Testis (tissue), 3 donors: Measurements from ENCODE around the gene KCNJ4. TPM values are rescaled to one million over a fixed set of nuclear protein-coding genes. Genes with fewer than 3 reads are reported as not detected.

Source experiments
- DNase-seq: peaks from one replicate; pipeline ENCODE4 v3.0.0-alpha.2; 2019
- H3K27ac ChIP-seq, 2 donors: fragments of 200-600 bp; sonication (generic); one replicate each; pipeline ENCODE4 v1.5.1; 2019
- H3K27me3 ChIP-seq: fragments of 200-600 bp; sonication (generic); one replicate; pipeline ENCODE4 v1.5.1; 2019
- H3K36me3 ChIP-seq: fragments of 200-600 bp; sonication (generic); one replicate; pipeline ENCODE4 v1.5.1; 2017; ENCODE audit warnings: low read depth; ENCODE audit errors: missing control alignments
- H3K4me1 ChIP-seq: fragments of 200-600 bp; sonication (generic); one replicate; pipeline ENCODE4 v1.5.1; 2019
- H3K4me3 ChIP-seq, 2 donors: fragments of 200-600 bp; sonication (generic); one replicate each; pipeline ENCODE4 v1.5.1; 2017 to 2019
- H3K9me3 ChIP-seq: fragments of 200-600 bp; sonication (generic); one replicate; pipeline ENCODE4 v1.5.1; 2017
- CTCF ChIP-seq, 3 experiments: fragments of 450-650 bp in 2 of 3; fragments of 200-600 bp in 1 of 3; sonication (generic) in 1 of 3; IDR thresholded peaks; one replicate each; pipeline ENCODE4 v1.5.1; 2016 to 2019; ENCODE audit warnings: antibody characterized with exemption in 3 of 3, mild to moderate bottlenecking in 2 of 3, moderate library complexity in 1 of 3
- POLR2A ChIP-seq: fragments of 450-650 bp; IDR thresholded peaks from one replicate; pipeline ENCODE4 v1.6.1; 2017; ENCODE audit warnings: antibody characterized with exemption, mild to moderate bottlenecking, moderate library complexity
- WGBS, 2 donors: methylation state at CpG; one replicate each; pipeline ENCODE4 v1.1.5; 2018; 5-methylcytosine and 5-hydroxymethylcytosine counted together
- intact Hi-C: fragments of 100-400 bp; cut with DNase I; formaldehyde crosslinking; loops from one replicate; pipeline ENCODE4 v1.15.1; 2023; ENCODE audit warnings: low total_unique reads
- polyA plus RNA-seq: library from polyadenylated mRNA; stranded (reverse); fragments of 350-450 nt; fragmentation: Illumina TruSeq; extraction: RNeasy Lipid Tissue Mini Kit (QIAGEN cat#74804); gene quantifications from one replicate; pipeline ENCODE4 v1.2.3, GENCODE V29; 2014; ENCODE audit warnings: low read depth, low replicate concordance; ENCODE audit not compliant: insufficient read depth
- total RNA-seq, 2 donors: library from RNA; depleted of rRNA; stranded (reverse); fragments of >200 nt; gene quantifications; one replicate each; pipeline ENCODE4 v1.2.3, GENCODE V29; 2016

Gene KCNJ4
- total and polyA plus RNA-seq, 3 donors from 2014 or later, result 1.7 to 3.0 (median 1.7) TPM

GRCh38 chr22:38441620-38442287 lies 13.2 kb downstream of the KCNJ4 start:
- no peak overlapping the region for H3K4me3 ChIP-seq
- H3K4me1 ChIP-seq, result no peaks in the 10 kb centered on the region
- intact Hi-C loops, result no loop called here
- H3K27ac ChIP-seq, result no peak overlapping the region
- H3K27me3 ChIP-seq, result no peaks in the 10 kb centered on the region
- DNase-seq, result no peak
- no peaks in the 10 kb centered on the region for H3K9me3 ChIP-seq
- WGBS, 2 donors, result 71 to 74% methylated on average over 14 to 16 of the region's 16 CpGs
- TF ChIP-seq POLR2A (no peak), CTCF (IDR thresholded peaks at IDR 0.05) (no peak)
- no peaks in the 10 kb centered on the region for H3K36me3 ChIP-seq

- Histone ChIP-seq H3K4me3 (no peak overlapping the region), H3K9me3 (no peaks in the 10 kb centered on the region), H3K27me3 (no peaks in the 10 kb centered on the region), H3K36me3 (no peaks in the 10 kb centered on the region), H3K27ac (no peak overlapping the region), H3K4me1 (no peaks in the 10 kb centered on the region)
- 88 to 90% methylated on average over 14 of the region's 14 CpGs for WGBS, 2 donors
- DNase-seq, result no peak
- TF ChIP-seq CTCF (IDR thresholded peaks at IDR 0.05) (no peak), POLR2A (no peak)
- intact Hi-C loops, result no loop called here
Observed at GRCh38 chr22:38440747-38441350, 14.2 kb downstream of the KCNJ4 start.

DNA sequence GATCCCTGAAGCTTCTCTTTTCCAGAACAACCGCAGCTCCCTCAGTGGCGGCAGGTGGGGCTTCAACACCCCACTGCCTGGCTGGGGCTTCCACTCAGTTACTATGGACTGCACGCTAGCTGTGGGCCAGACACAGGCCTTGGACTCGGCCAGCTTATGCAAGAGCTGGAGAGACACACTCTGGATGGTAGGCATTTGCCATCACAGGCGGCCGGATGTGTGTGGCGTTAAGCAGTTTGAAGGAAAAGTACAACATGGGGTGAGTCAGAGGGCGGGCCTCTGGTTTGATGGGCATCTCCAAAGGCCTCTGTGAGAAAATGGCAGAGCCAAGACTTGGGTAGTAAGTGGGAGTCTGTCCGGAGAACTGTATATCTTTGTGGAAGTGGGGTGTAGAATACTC lies 17.6 kb downstream of the KCNJ4 start:
- no peak for TF ChIP-seq POLR2A
- TF ChIP-seq CTCF (IDR thresholded peaks at IDR 0.05), result no peak
- no peaks in the 10 kb centered on the region for H3K27me3 ChIP-seq
- peaks cover 5% of the 10 kb centered on the region for H3K4me1 ChIP-seq
- H3K4me3 ChIP-seq, result no peak overlapping the region
- no peak overlapping the region for H3K27ac ChIP-seq
- no peaks in the 10 kb centered on the region for H3K9me3 ChIP-seq
- intact Hi-C loops, result no loop called here
- DNase-seq, result no peak
- H3K36me3 ChIP-seq, result no peaks in the 10 kb centered on the region
- WGBS, 2 donors, result 94 to 97% methylated on average over 6 to 9 of the region's 9 CpGs

- no peaks in the 10 kb centered on the region for H3K27me3 ChIP-seq
- H3K9me3 ChIP-seq, result no peaks in the 10 kb centered on the region
- no peak for DNase-seq
- H3K27ac ChIP-seq, result no peak overlapping the region
- WGBS, 2 donors, result 86 to 98% methylated on average over 7 to 15 of the region's 15 CpGs
- no peaks in the 10 kb centered on the region for H3K36me3 ChIP-seq
- intact Hi-C loops, result no loop called here
- peaks cover 9% of the 10 kb centered on the region for H3K4me1 ChIP-seq
- H3K4me3 ChIP-seq, result no peak overlapping the region
- no peak for TF ChIP-seq CTCF (IDR thresholded peaks at IDR 0.05)
- TF ChIP-seq POLR2A, result no peak
Observed at GRCh38 chr22:38436629-38437395, 18.2 kb downstream of the KCNJ4 start.
